SK-N-MC (cell line): ENCODE measurements around the gene BYSL.

Experiments used
- EZH2 ChIP-seq: fragments of 200-600 bp; sonication (generic); IDR thresholded peaks from one replicate; pipeline ENCODE4 v1.6.1; 2017; ENCODE audit warnings: antibody characterized with exemption
- FOXP2 ChIP-seq: optimal IDR thresholded peaks from 2 replicates; pipeline ENCODE3; 2011; ENCODE audit warnings: mild to moderate bottlenecking, moderate library complexity; ENCODE audit not compliant: insufficient read depth; ENCODE audit errors: extremely low read length, control extremely low read depth
- POLR2AphosphoS5 ChIP-seq: IDR thresholded peaks from 2 replicates; pipeline ENCODE4 v1.6.1; 2012; ENCODE audit warnings: mild to moderate bottlenecking, low read depth, low read length, borderline replicate concordance

GRCh38 chr6:41967312-41968287, 46.3 kb downstream of the BYSL start:
- TF ChIP-seq EZH2 (no peak), POLR2AphosphoS5 (no peak), FOXP2 (no peak)
